Erythroblast (primary cell): ENCODE measurements around the gene EIF4A2.
"Not testable (repeated sequence)": the region's sequence is repeated elsewhere in the genome, so short reads cannot be mapped to it uniquely, and the experiment has no call there.

Experiments used
- DNase-seq, 2 experiments: peaks; one replicate each; lab custom pipeline; 2025; lab: John Stamatoyannopoulos, UW
- GATA1 ChIP-seq: IDR thresholded peaks from 2 replicates; pipeline ENCODE4 v1.6.1; 2011; ENCODE audit warnings: low read depth, mild to moderate bottlenecking, control low read depth, low read length, moderate library complexity
- POLR2A ChIP-seq: IDR thresholded peaks from 2 replicates; pipeline ENCODE4 v1.6.1; 2011; ENCODE audit warnings: mild to moderate bottlenecking, low read length

The EIF4A2 gene

DNA sequence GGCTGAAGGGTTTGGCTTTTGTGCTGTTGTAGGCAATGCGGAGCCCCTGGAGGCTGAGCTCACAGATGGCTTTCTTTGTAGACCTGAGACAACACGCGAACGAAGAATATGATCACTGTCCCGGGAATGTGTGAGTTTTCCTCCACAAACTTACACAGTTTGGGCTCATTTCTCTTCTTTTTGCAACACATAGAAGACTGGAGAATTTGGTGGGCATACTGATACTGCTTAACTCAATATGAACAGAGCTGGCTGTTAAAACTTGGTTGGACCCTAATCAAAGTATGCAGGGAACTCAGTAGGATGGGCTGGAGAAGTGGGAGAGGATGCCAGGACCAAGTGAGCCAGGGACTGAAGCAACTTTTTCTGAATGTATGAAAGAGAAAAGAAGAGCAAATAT lies 35.1 kb downstream of the EIF4A2 start:
- TF ChIP-seq GATA1 (no peak), POLR2A (no peak)
- DNase-seq: no peak

DNA sequence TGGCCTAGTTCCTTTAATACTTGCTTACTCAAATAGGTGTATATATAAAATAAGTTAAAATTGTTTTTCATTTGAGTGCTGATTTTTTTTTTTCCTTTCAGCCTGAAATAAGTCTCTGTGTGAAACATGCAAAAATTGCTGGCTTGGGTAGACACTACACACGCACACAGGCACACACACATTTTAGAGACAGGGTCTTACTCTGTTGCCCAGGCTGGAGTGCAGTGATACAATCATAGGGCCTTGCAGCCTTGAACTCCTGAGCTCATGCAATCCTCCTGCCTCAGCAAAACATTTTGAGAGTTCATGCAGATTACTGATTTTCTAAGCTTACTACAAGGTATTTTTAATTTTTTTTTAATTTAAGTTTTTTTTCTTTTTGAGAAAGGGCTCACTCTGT lies 35.6 kb downstream of the EIF4A2 start:
- DNase-seq: no peak
- no peak for TF ChIP-seq GATA1
- TF ChIP-seq POLR2A: no peak

DNA sequence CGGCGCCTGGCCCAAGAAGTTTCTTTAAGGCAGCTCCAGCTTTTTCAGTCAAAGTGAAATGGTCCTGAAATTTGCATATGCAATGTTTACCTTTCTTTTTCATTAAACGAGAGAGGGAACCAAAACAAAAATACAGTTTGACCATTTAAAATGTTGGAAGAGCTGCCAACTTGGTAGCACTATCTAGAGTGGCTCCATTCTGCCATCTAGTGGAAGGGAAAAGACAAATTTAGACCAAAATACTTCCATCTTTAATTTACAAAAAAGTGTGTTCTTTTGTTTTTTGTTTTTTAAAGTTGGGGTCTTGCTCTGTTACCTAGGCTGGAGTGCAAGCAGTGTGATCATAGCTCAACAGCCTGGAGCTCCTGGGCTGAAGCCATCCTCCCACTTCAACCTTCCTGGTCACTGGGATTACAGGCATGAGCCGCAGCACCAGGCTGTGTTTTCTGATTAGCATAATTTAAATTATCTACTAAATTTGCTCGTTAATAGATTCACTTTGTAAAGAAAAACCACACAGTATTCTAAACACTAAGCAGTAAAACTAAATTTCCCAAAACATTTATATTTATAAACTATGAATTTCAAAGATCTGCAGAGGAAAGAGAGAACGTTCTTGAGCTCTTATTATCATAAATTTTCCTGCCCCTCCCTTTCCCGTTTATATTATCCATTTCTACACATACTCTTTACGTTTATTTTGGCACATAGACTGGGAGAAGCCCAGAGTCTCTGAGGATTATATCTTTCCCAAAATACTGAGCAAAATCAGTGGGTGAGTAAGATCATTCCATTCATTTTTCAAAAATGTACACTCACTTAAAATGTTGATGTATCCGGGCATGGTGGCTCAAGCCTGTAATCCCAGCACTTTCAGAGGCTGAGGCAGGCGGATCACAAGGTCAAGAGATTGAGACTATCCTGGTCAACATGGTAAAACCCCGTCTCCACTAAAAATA lies 38.3 kb downstream of the EIF4A2 start:
- DNase-seq: peak; percentile 68 to 83
- TF ChIP-seq POLR2A (no peak), GATA1 (no peak)

DNA sequence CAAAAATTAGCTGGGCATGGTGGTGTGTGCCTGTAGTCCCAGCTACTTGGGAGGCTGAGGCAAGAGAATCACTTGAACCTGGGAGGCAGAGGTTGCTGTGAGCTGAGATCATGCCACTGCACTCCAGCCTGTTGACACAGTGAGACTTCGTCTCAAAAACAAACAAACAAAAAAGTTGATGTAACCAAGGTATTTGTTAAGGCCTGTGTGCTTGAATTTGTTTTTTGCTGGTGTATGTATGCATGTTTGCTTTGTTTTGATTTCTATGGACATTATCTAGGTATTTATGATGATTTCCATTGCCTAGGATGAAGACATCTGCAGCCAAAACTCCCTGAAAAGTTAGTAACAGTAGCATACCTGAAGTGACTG lies 39.0 kb downstream of the EIF4A2 start:
- DNase-seq: not testable (repeated sequence)

DNA sequence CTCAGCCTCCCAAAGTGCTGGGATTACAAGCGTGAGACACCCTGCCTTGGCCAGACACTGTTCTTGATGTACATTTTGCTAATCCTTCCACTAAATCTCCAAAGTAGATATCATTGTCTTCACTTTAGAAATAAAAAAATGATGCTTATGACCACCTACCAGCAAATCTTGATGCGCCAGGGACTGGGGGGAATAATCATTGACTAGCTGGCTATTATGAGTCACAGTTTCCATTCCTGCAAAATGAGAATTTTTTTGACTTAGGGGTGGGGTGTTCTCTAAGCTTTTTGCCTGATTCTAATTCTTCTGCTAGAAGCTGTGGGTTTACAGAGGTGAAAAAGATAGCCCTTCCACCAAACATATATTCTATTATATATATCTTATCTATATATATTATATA lies 40.0 kb downstream of the EIF4A2 start:
- no peak for TF ChIP-seq POLR2A
- no peak for TF ChIP-seq GATA1
- DNase-seq: peak; percentile 33 to 46

DNA sequence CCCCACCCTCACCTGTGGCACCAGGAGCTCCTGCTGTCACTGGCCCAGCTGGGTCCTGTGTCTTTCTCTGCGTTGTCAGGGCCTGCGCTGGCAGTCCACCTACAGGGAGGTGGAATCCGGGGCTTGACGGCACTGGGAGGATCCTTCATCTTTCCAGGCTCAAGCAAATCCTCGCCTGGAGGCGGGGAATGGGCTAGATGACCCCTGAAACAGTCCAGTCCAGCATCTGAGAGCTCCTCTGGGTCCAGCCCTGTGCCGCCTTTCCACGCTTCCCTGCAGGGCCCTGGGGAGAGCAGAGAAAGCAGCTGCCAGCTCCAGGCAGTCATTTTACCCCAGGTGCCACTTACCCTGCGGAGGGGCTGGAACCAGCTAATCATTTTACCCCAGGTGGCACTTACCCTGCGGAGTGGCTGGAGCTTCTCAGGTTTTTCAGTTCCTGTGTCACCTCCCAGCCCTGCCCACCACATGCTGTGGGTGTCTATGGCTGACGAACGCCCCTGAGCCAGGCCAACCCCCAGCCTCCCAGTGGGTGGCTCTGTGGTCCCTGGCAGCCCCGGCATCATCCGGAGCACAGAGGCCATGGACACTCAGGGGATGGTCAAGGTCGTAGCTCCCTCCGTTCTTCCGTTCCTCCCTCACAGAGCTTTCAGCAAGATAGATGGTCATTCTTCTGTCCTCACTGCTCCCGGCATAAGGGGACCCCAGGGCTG lies 41.2 kb downstream of the EIF4A2 start:
- peak; percentile 28 to 42 for DNase-seq
- no peak for TF ChIP-seq POLR2A
- no peak for TF ChIP-seq GATA1

DNA sequence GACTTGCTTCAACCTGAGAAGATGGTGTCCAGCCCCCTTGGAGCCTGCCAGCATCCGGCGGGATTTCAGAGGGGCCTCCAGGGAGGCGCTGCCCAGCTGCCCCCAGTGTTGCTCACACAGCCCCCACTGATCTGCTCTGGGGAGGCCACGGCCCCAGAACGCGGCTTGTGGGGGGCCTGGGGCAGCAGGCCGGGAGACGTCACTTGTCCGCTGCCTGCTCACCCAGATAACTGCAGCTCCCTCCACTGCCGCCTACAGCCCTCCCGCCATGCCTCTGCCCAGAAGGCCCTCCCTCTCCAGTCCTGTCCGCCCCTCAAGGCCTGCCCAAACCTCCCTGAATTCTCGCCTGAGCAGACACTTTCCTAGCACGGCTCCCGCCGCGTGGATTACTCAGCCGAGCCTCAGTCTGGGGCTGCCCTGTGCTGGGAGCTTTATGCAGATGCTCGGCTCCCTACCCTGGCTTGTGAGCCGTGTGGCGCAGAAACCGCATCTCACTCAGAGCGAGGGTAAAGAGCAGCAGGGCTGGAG lies 42.0 kb downstream of the EIF4A2 start:
- peak; percentile 88 to 92 for DNase-seq
- TF ChIP-seq POLR2A: no peak
- no peak for TF ChIP-seq GATA1

DNA sequence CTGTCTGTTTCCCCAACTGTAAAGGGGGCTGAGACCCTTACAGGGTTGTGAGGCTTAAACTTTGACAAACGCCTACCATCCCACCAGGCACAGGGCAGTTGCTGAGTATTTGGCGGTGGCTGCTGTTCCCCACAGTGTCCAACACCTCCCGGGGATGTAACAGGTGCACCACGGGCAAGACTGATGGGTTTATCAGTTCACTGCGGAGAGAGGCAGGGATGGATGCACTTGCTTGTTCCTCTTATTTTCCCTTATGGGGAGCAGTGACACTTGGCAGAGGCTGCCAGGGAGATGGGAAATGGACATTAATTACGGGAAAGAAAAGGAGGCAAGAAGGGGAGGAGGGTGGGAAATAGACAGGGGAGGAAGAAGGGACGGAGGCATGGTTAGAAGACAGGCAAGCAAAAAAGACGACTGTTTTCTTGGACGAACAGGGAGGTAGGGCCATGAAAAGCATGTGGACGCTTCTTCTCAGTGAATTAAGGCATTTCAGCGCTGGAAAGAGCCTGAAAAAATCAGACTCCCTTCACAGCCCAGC lies 42.6 kb downstream of the EIF4A2 start:
- TF ChIP-seq POLR2A: no peak
- no peak for TF ChIP-seq GATA1
- peak; percentile 60 to 62 for DNase-seq

DNA sequence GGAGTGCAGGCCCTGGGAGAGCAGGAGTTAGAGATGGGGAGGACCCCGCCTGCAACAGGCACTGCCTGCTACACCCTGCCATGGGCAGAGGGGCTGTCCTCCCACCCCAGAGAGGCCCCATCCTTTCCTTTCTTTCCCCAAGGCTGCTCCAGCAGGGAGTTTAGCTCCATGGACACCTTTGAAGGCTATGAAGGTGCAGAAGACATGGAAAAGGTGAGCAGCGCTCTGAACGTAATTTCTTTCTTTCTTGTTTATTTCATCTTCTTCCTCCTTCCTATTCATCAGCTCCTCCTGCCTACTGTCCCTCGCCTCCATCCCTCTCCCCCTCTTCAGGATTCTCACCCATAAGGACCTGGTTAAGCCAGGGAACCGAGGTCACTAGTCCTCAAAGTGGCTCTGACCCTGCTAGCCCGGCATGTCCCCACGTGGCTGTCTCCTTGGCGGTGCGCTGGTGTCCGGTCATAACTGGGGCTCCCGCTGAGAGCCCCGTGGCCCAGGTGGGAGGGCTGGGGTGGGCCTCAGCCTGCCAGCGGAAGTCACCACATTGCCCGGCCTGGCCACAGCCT lies 43.1 kb downstream of the EIF4A2 start:
- TF ChIP-seq POLR2A (no peak), GATA1 (no peak)
- peak in 1 of 2 experiments; percentile 54 for DNase-seq

DNA sequence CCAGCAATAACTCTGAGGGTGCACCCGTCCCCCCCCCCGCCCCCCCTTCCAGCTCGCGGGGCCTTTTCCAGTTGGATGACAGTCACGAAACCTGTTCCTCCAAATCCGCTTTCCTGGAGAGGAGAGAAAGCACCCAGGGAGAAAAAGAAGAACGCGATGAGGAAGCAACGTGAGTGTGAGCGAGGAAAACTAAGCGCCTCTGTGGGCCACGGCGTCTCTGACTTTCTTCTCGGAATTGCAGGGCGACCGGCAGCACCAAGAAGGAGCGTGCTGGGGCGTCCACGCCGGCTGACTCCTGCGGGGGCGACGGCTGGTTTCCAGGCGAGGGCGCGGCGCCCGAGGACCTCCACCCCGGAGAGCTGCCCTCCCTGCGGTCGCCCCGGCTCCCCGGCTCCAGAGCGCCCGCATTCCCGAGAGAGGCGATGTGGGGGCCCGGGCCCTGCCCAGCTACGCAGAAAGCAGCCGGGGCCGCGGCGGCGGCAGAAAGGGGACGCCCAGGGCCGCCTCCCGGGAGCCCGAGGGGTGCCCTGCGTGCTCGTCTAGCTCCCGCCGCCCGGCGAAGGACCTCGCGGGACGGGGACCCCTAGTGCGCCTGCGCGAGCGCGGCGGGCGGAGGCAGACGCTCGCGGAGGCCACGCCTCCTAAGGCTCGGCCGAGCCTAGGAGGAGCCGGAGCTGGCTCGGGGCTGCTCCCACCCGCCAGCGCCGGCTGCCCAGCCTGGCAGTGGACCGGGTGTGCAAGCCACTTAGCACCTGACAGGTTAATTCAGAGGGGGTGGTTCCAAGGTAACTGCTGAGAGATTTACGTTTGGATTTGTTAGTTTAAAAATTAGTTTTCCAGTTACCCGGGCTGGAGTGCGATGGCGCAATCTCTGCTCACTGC lies 43.8 kb downstream of the EIF4A2 start:
- peak; percentile 91 to 95 for DNase-seq
- TF ChIP-seq GATA1: no peak
- peak; percentile 75 for TF ChIP-seq POLR2A

DNA sequence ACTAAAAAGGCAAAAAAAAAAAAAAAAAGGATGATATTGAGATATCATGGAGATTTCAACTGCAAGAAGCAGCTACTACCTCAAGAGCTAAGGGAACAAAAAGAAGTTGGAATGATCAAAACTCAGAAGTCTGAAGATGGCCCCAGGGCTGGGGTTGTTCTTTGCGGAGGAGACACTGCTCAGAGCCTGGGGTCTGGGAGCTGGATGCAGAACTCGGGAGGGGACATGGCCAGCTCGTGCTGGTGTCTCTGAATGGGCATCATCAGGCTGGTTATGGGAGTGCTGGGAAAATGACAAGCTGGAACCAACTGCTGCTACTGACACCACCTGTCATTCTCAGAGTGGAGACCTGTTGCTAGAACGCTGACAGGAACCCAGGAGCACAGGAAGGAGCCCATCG lies 45.0 kb downstream of the EIF4A2 start:
- DNase-seq: no peak
- no peak for TF ChIP-seq GATA1
- TF ChIP-seq POLR2A: no peak

DNA sequence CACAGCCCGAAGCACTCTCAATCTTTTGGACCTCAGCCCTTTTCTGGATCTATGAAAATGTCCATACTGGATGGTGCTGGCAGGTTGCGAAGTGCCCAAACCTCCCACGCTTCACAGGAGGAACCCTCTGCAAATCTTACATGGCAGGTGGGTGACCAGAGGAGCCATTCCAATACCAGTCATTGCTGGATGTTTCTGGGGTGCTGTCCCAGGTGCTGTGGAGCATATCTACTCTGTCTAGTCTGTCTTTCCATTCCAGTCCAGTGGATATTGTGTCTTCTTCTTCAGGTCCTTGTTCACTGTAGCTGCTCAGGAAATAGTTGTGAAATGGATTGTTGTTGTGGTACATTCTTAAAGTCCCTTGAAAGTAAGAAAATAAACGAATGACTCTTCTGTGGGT lies 48.4 kb downstream of the EIF4A2 start:
- no peak for TF ChIP-seq GATA1
- no peak for TF ChIP-seq POLR2A
- DNase-seq: no peak

DNA sequence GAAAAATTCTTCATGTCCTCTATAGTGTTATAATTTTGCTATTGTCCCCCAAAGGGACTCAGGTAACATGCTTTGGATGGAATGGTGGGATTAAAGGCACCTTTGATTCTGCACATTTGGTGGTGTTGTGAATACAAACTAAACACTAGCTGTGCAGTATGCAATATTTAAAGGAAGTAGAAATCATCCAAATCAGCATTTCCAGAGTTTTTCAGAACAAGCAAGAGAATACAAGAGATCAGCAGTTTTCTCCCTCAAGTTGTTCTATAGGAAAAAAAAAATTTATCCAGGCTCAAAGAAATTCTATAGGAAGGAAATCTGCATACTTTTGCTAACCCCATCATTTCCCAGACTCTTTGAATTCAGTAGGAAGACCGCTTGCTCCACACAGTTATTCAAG lies 48.9 kb downstream of the EIF4A2 start:
- no peak for DNase-seq
- TF ChIP-seq POLR2A: no peak
- no peak for TF ChIP-seq GATA1
